ENCODE measurements around the gene GSDMA.

GSDMA gene

DNA sequence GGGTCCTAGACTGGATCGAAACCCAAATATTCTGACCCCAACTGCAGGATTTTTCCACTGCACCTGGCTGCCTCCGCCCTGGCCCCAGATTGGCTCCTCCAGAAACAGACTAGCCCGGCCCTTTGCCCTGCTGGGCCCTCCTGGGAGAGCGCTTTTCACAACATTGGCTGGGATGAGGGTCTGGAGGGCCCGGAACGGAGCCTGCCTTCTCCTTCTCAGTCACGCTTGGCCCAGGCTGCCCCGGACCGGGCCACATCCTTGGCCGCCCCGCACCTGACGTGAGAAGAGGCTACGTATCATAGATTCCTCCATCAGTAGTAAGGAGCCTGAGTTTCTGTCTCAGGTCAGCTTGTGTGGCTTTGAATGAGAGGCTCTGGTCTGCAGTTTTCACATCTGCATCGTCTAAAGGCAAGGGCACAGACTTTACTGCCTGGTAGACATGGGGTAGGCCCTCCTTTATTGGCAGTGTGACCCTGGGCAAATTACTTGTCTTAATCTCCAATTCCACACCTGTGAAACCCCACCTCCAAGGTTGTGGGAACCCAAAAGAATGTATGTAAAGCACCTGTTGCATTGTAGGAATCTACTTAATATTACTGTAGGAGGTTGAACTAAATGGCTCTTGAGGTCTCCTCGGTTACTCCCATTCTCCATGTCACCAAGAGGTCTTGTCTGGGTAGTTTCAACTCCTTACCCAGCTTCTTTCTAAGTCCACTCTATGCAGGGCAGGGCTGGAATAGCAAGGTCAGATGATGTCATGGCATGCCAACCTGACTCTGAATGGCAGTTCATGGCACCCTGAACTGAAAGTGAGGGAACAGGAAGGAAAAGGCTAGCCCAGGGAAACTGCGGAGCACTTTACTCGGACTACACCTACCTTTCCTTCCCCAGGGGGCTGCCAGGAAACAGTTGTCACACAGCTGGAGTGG, 34.6 kb upstream of the GSDMA start:
- H4K20me1 ChIP-seq (ENCODE audit: control insufficient read depth, insufficient read depth, low read depth, low read length): no peaks in the 10 kb centered on the region
- no peaks in the 10 kb centered on the region for H3F3A ChIP-seq (ENCODE audit: control insufficient read depth, insufficient read depth)
- peak overlapping the region; percentile 96 for H3K4me2 ChIP-seq (ENCODE audit: low read length)
- H3K79me2 ChIP-seq (ENCODE audit: control insufficient read depth, low read length): peaks cover 42% of the 10 kb centered on the region
- H3K27me3 ChIP-seq (ENCODE audit: control insufficient read depth, low read length): no peaks in the 10 kb centered on the region
- peaks cover 28% of the 10 kb centered on the region for H3K4me1 ChIP-seq (ENCODE audit: control insufficient read depth, low read length)
- no peaks in the 10 kb centered on the region for H3K9me2 ChIP-seq (replicated peaks; ENCODE audit: control insufficient read depth, low read length)
- H3K36me3 ChIP-seq (ENCODE audit: control insufficient read depth, low read length): peaks cover 4% of the 10 kb centered on the region; the same call in 1 of the 2 replicates
- H3K27ac ChIP-seq (ENCODE audit: low read depth, low read length): peak overlapping the region; percentile 14
- H3K9me3 ChIP-seq (ENCODE audit: control insufficient read depth, insufficient read depth, low read length): no peaks in the 10 kb centered on the region
- peak overlapping the region; percentile 92 for H3K4me3 ChIP-seq (ENCODE audit: low read length)
- TF ChIP-seq EZH2phosphoT487 (IDR thresholded peaks at IDR 0.05; ENCODE audit: borderline replicate concordance, low read length): no peak
- TF ChIP-seq, protein P1, sequence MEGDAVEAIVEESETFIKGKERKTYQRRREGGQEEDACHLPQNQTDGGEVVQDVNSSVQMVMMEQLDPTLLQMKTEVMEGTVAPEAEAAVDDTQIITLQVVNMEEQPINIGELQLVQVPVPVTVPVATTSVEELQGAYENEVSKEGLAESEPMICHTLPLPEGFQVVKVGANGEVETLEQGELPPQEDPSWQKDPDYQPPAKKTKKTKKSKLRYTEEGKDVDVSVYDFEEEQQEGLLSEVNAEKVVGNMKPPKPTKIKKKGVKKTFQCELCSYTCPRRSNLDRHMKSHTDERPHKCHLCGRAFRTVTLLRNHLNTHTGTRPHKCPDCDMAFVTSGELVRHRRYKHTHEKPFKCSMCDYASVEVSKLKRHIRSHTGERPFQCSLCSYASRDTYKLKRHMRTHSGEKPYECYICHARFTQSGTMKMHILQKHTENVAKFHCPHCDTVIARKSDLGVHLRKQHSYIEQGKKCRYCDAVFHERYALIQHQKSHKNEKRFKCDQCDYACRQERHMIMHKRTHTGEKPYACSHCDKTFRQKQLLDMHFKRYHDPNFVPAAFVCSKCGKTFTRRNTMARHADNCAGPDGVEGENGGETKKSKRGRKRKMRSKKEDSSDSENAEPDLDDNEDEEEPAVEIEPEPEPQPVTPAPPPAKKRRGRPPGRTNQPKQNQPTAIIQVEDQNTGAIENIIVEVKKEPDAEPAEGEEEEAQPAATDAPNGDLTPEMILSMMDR (IDR thresholded peaks at IDR 0.05; ENCODE audit: low read depth, low read length, poor library complexity, severe bottlenecking): no peak

DNA sequence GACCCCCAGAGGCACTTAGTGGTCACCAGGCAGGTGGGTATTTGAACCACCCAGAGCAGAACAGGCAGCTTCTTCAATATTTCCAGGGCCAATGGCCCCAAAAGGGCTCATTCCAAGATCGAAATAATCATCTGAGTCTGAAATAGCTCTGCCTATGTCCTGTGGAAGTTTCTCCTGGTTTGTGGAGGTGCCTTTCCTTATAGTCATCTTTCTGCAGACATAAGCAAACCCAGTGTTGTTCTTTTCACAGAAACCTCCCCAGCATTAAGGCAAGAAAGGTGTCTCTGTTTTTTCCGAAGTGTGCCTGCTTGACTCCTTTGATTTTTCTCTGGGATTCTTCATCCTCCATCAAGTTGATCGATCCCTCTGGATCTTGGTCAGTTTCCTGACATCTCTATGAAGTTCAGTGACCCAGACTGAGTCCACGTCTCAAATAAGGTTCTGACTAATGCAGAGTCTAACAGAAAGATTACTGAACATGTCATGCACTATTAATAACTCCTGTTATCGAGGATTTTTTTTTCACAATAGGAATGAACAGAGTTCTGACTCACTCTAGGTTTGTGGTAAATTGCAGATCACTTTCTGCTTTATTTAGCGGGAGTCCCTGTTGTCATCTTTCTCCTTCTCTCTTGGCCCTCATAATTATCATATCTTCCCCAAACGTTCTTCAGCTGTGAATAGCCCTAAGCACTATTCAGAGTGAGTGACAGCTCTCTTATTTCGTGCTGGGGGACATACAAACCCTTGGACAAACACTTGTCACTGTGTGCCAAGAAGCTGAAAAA, 33.8 kb upstream of the GSDMA start:
- Histone ChIP-seq H3F3A (ENCODE audit: control insufficient read depth, insufficient read depth) (no peaks in the 10 kb centered on the region), H3K36me3 (ENCODE audit: control insufficient read depth, low read length) (0 out of 2 replicates have a peak, but pooled peaks cover 3% of the 10 kb centered on the region), H3K79me2 (ENCODE audit: control insufficient read depth, low read length) (peaks cover 42% of the 10 kb centered on the region), H3K27me3 (ENCODE audit: control insufficient read depth, low read length) (no peaks in the 10 kb centered on the region), H3K4me2 (ENCODE audit: low read length) (peak overlapping the region; percentile 96), H3K9me3 (ENCODE audit: control insufficient read depth, insufficient read depth, low read length) (no peaks in the 10 kb centered on the region), H3K27ac (ENCODE audit: low read depth, low read length) (no peak overlapping the region), H3K9me2 (replicated peaks; ENCODE audit: control insufficient read depth, low read length) (no peaks in the 10 kb centered on the region), H4K20me1 (ENCODE audit: control insufficient read depth, insufficient read depth, low read depth, low read length) (no peaks in the 10 kb centered on the region), H3K4me1 (ENCODE audit: control insufficient read depth, low read length) (peaks cover 28% of the 10 kb centered on the region), H3K4me3 (ENCODE audit: low read length) (peak overlapping the region; percentile 92)
- TF ChIP-seq, protein P1 (IDR thresholded peaks at IDR 0.05; ENCODE audit: low read depth, low read length, poor library complexity, severe bottlenecking): no peak
- no peak for TF ChIP-seq EZH2phosphoT487 (IDR thresholded peaks at IDR 0.05; ENCODE audit: borderline replicate concordance, low read length)

DNA sequence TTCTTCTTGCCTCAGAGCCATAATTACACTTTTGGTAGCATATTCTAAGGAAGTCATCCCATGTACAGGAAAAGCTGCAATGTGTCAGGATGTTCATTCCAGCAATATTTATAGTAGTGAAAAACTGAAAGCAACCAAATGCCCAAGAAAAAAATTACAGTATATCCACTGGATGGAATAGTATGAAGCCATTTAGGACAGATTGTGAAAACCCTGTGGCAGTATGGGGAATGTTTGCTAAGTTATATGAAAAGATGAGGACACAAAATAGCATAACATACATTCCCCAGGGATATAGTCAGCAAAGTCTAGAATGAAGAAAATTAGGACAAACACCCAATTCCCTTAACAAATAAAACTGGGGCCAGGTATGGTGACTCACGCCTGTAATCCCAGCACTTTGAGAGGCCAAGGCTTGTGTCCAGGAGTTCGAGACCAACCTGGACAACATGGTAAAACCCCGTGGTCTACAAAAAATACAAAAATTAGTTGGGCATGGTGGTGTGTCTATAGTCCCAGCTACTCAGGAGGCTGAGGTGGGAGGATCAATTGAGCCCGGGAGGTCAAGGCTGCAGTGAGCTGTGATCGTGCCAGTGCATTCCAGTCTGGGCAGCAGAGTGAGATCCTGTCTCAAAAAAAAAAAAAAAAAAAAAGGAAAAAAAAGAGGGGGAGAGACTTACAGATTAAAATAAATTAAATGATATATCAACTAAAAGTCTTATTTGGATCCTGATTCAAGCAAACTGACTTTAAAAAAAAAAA, 33.0 kb upstream of the GSDMA start:
- no peaks in the 10 kb centered on the region for H3F3A ChIP-seq (ENCODE audit: control insufficient read depth, insufficient read depth)
- H3K36me3 ChIP-seq (ENCODE audit: control insufficient read depth, low read length): 0 out of 2 replicates have a peak, but pooled peaks cover 3% of the 10 kb centered on the region
- H3K4me1 ChIP-seq (ENCODE audit: control insufficient read depth, low read length): peaks cover 28% of the 10 kb centered on the region
- peaks cover 37% of the 10 kb centered on the region for H3K79me2 ChIP-seq (ENCODE audit: control insufficient read depth, low read length)
- H4K20me1 ChIP-seq (ENCODE audit: control insufficient read depth, insufficient read depth, low read depth, low read length): no peaks in the 10 kb centered on the region
- H3K4me2 ChIP-seq (ENCODE audit: low read length): no peak overlapping the region
- TF ChIP-seq, protein P1 (IDR thresholded peaks at IDR 0.05; ENCODE audit: low read depth, low read length, poor library complexity, severe bottlenecking): no peak
- TF ChIP-seq EZH2phosphoT487 (IDR thresholded peaks at IDR 0.05; ENCODE audit: borderline replicate concordance, low read length): no peak
- H3K9me3 ChIP-seq (ENCODE audit: control insufficient read depth, insufficient read depth, low read length): no peaks in the 10 kb centered on the region
- H3K27ac ChIP-seq (ENCODE audit: low read depth, low read length): no peak overlapping the region
- H3K27me3 ChIP-seq (ENCODE audit: control insufficient read depth, low read length): no peaks in the 10 kb centered on the region
- no peaks in the 10 kb centered on the region for H3K9me2 ChIP-seq (replicated peaks; ENCODE audit: control insufficient read depth, low read length)
- no peak overlapping the region for H3K4me3 ChIP-seq (ENCODE audit: low read length)
